Measurements from ENCODE around the gene DST. TPM values are rescaled to one million over a fixed set of nuclear protein-coding genes. Genes with fewer than 3 reads are reported as not detected.

DST gene
- total RNA-seq, 2 experiments from 2014 or later = 5.7 to 5.9 TPM

- ATAC-seq (ENCODE audit: poor library complexity) (no peak), DNase-seq (no peak)
- Mint-ChIP-seq H3K9me3 (no peaks in the 10 kb centered on the region), H3K4me3 (no peak overlapping the region), H3K27ac (no peak overlapping the region), H3K27me3 (peaks cover 5% of the 10 kb centered on the region), H3K36me3 (ENCODE audit: low read depth) (no peaks in the 10 kb centered on the region), H3K4me1 (ENCODE audit: low read depth) (no peaks in the 10 kb centered on the region)
- CTCF ChIA-PET = no interaction called here
- POLR2A ChIA-PET = no interaction called here
- H3K9me3 ChIP-seq (ENCODE audit: control insufficient read depth in 1 of 2, insufficient read depth in 1 of 2, low read length in 2 of 2) = no peaks in the 10 kb centered on the region
- no peaks in the 10 kb centered on the region for H3K27me3 ChIP-seq (ENCODE audit: control insufficient read depth in 1 of 2, insufficient read depth in 2 of 2, low read length in 2 of 2)
- no peaks in the 10 kb centered on the region for H3K4me1 ChIP-seq (ENCODE audit: insufficient read depth, low read length)
- H3K27ac ChIP-seq (ENCODE audit: low read depth in 1 of 2, low read length in 2 of 2) = no peak overlapping the region
- TF ChIP-seq CTCF (IDR thresholded peaks at IDR 0.05) = no peak
- intact Hi-C loops (cut with DNase I, micrococcal nuclease) = no loop called here
- no peak overlapping the region for H3K4me3 ChIP-seq (ENCODE audit: low read length)
- H3K36me3 ChIP-seq (ENCODE audit: insufficient read depth, low read length) = no peaks in the 10 kb centered on the region
Measured at GRCh38 chr6:56688521-56688920, 45.8 kb upstream of the DST start.

DNA sequence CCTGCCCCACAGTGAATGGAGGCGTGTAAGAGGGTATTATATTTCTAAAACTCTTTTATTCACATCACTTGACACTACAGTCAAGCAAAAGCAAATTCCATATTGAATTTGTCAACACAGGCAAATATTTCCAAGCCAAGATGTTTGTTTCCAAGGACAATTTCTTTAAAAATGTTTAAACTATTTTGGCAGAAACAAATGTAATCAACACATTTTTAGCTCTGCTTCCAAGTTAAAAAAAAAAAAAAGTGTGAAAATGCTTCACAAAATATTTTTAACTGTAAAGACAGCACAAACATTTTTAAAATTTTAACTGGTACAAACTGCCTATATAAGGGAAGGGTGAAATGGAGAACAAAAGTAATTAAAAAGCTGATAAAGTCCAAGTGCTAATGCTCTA, 44.9 kb upstream of the DST start:
- Histone ChIP-seq H3K36me3 (ENCODE audit: insufficient read depth, low read length) (no peaks in the 10 kb centered on the region), H3K4me3 (ENCODE audit: low read length) (no peak overlapping the region), H3K4me1 (ENCODE audit: insufficient read depth, low read length) (no peaks in the 10 kb centered on the region), H3K27me3 (ENCODE audit: control insufficient read depth in 1 of 2, insufficient read depth in 2 of 2, low read length in 2 of 2) (no peaks in the 10 kb centered on the region), H3K9me3 (ENCODE audit: control insufficient read depth in 1 of 2, insufficient read depth in 1 of 2, low read length in 2 of 2) (no peaks in the 10 kb centered on the region), H3K27ac (ENCODE audit: low read depth in 1 of 2, low read length in 2 of 2) (no peak overlapping the region)
- Mint-ChIP-seq H3K27me3 (peaks cover 5% of the 10 kb centered on the region), H3K4me3 (no peak overlapping the region), H3K4me1 (ENCODE audit: low read depth) (no peaks in the 10 kb centered on the region), H3K27ac (no peak overlapping the region), H3K36me3 (ENCODE audit: low read depth) (no peaks in the 10 kb centered on the region), H3K9me3 (no peaks in the 10 kb centered on the region)
- POLR2A ChIA-PET = no interaction called here
- no peak for TF ChIP-seq CTCF (IDR thresholded peaks at IDR 0.05)
- DNase-seq (no peak), ATAC-seq (ENCODE audit: poor library complexity) (no peak)
- intact Hi-C loops (cut with DNase I, micrococcal nuclease) = no loop called here
- CTCF ChIA-PET = no interaction called here

- DNase-seq (no peak), ATAC-seq (ENCODE audit: poor library complexity) (no peak)
- Histone ChIP-seq H3K27ac (ENCODE audit: low read depth in 1 of 2, low read length in 2 of 2) (no peak overlapping the region), H3K4me3 (ENCODE audit: low read length) (no peak overlapping the region), H3K27me3 (ENCODE audit: control insufficient read depth in 1 of 2, insufficient read depth in 2 of 2, low read length in 2 of 2) (no peaks in the 10 kb centered on the region), H3K4me1 (ENCODE audit: insufficient read depth, low read length) (no peaks in the 10 kb centered on the region), H3K9me3 (ENCODE audit: control insufficient read depth in 1 of 2, insufficient read depth in 1 of 2, low read length in 2 of 2) (no peaks in the 10 kb centered on the region), H3K36me3 (ENCODE audit: insufficient read depth, low read length) (no peaks in the 10 kb centered on the region)
- Mint-ChIP-seq H3K9me3 (no peaks in the 10 kb centered on the region), H3K4me3 (no peak overlapping the region), H3K4me1 (ENCODE audit: low read depth) (no peaks in the 10 kb centered on the region), H3K36me3 (ENCODE audit: low read depth) (no peaks in the 10 kb centered on the region), H3K27ac (no peak overlapping the region), H3K27me3 (peaks cover 5% of the 10 kb centered on the region)
- intact Hi-C loops (cut with DNase I, micrococcal nuclease) = no loop called here
- ChIA-PET CTCF (no interaction called here), POLR2A (no interaction called here)
- no peak for TF ChIP-seq CTCF (IDR thresholded peaks at IDR 0.05)
Measured at GRCh38 chr6:56686429-56686828, 43.7 kb upstream of the DST start.

Data from CD4-positive, alpha-beta T cell (primary cell).